HUES64 (cell line): ENCODE data around the gene ZFP64.

ENCODE experiments used
- H3K27ac ChIP-seq: 2 replicates; pipeline ENCODE4 v1.7.0; 2013; ENCODE audit warnings: low read depth, low read length, inconsistent platforms
- H3K27me3 ChIP-seq: 2 replicates; pipeline ENCODE4 v1.6.1; 2013; ENCODE audit warnings: mild to moderate bottlenecking, low read length; ENCODE audit not compliant: insufficient read depth
- H3K36me3 ChIP-seq: 2 replicates; pipeline ENCODE4 v1.6.1; 2013; ENCODE audit warnings: mild to moderate bottlenecking, low read length; ENCODE audit not compliant: insufficient read depth
- H3K4me1 ChIP-seq: 2 replicates; pipeline ENCODE4 v1.6.1; 2013; ENCODE audit warnings: mild to moderate bottlenecking, low read length, moderate library complexity; ENCODE audit not compliant: insufficient read depth
- H3K4me3 ChIP-seq: 2 replicates; pipeline ENCODE4 v1.5.1; 2013; ENCODE audit warnings: mild to moderate bottlenecking, low read length, moderate library complexity
- H3K9ac ChIP-seq: 2 replicates; pipeline ENCODE4 v1.6.1; 2013; ENCODE audit warnings: mild to moderate bottlenecking, low read depth, low read length
- H3K9me3 ChIP-seq: 2 replicates; pipeline ENCODE4 v1.6.1; 2013; ENCODE audit warnings: low read depth, low read length; ENCODE audit not compliant: insufficient read depth
- WGBS: fragments of 150-250, 120-280 bp; methylation state at CpG from one replicate; pipeline ENCODE4 v1.1.7; 2013; ENCODE audit warnings: missing lambda C conversion rate; 5-methylcytosine and 5-hydroxymethylcytosine counted together

The ZFP64 gene

DNA sequence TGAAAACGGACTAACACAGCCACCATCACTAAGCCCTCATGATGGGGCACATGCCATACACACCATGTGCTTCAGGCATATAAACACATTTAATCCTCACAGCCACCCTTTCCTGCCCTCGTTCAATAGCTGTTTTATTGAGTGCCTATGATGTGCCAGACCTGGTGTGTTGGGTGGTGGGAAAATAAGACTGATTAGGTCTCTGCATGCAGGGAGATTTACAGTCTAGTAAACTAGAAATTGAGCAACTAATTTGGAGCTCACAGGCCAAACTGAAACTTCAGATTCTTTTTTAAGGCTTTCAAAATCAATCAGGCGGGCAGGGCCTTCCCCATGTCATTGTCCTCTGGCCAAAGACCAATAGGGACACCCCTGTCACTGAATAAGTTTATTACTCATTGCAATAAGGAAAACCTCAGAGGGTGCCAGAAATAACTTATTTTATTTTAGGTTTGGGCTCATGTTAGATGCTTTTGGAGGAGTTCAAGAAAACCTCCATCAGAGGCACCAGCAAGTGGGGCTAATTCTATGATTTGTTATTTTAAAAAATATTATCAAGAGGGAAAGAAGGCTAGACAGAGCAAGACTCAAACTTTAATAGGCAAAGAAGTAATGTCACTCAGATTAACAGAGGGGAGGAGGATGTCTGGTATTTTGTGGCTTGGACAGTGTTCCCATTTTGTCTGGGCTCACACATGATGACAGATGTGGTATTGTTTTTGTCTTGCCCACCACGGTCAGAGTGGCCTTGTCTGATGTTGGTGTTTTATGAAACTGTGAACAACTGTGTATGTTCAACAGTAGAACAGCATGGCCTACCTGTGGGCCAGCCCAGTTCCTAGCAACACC is 12.0 kb downstream of the ZFP64 start:
- H3K9me3 ChIP-seq, result no peaks in the 10 kb centered on the region
- peaks cover 34% of the 10 kb centered on the region for H3K36me3 ChIP-seq
- H3K4me1 ChIP-seq, result no peaks in the 10 kb centered on the region
- H3K4me3 ChIP-seq, result no peak overlapping the region
- H3K9ac ChIP-seq, result no peak overlapping the region
- 83% methylated on average over 4 of the region's 4 CpGs for WGBS
- no peaks in the 10 kb centered on the region for H3K27me3 ChIP-seq
- no peak overlapping the region for H3K27ac ChIP-seq

DNA sequence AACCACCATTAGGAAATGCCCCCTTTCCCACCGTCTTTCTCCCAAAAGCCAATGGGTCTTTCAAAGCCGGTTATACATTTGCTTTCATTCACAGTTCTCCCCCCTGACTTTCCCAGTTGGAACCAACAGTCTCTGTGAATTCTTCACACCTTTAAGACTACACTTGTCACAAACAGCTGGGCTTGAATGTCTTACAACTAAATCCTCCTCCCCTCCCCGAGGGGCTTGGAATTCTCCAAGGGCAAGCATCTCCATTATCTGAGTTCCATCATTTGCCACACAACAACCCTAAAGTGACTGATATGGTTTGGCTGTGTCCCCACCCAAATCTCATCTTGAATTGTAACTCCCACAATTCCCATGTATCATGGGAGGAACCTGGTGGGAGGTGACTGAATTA is 12.9 kb downstream of the ZFP64 start:
- WGBS, result 76% methylated on average over 3 of the region's 3 CpGs
- Histone ChIP-seq H3K4me3 (no peak overlapping the region), H3K27me3 (no peaks in the 10 kb centered on the region), H3K9me3 (no peaks in the 10 kb centered on the region), H3K27ac (no peak overlapping the region), H3K36me3 (peaks cover 28% of the 10 kb centered on the region), H3K4me1 (no peaks in the 10 kb centered on the region), H3K9ac (no peak overlapping the region)

DNA sequence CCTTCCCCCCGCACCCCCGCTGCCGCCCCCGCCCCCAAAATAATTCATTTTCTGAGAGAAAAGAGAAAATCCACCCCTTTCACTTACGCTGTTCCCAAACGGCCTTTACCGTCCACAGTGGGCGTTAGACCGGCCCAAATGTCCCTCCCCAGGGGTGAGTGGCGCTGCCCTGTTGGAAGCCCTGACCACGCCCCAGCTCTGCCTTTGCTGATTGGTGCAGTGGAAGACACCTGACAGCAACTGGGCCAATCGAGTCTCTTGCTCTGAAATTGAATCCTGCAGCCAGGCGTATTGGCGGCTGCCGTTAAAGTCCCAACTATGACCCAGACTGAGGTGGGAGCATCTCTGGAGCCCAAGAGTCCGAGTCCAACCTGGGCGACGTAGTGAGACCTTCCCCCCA is 15.7 kb downstream of the ZFP64 start:
- Histone ChIP-seq H3K27me3 (no peaks in the 10 kb centered on the region), H3K36me3 (peaks cover 18% of the 10 kb centered on the region), H3K27ac (no peak overlapping the region), H3K4me3 (no peak overlapping the region), H3K9me3 (no peaks in the 10 kb centered on the region), H3K4me1 (no peaks in the 10 kb centered on the region), H3K9ac (no peak overlapping the region)
- WGBS, result 94% methylated on average over 18 of the region's 18 CpGs

DNA sequence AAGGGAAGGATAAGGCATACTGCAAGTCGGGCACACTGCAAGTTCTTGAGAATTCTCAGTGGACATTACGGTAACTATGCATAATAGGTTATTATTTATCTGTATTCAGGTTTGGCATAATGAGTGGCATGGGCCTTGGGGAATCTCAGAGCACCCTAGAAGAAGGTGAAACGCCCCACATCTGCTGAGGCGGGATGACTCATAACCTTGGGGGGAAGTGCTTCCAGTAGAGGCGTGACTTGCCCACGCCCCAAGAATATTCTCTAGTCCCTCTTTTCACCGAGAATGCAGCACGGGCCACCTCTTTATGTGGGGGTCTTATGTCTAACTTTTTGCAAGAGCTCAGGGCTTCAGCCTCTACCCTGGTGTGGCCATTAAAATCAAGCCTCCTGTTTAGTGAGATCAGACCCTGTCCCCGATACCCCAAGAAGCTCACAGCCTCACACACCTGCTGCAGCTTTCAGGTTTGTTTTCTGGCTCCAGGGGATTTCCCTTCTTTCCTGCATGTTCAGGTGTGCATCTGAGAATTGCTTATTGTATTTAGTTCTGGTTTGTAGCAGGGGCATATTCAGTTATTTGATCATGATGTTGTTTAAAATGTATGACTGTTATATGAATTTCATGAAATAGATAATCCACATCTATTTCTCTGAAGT is 19.1 kb downstream of the ZFP64 start:
- Histone ChIP-seq H3K4me1 (no peaks in the 10 kb centered on the region), H3K9ac (no peak overlapping the region), H3K9me3 (no peaks in the 10 kb centered on the region), H3K36me3 (peaks cover 22% of the 10 kb centered on the region), H3K27ac (no peak overlapping the region), H3K4me3 (no peak overlapping the region), H3K27me3 (no peaks in the 10 kb centered on the region)
- WGBS, result 96% methylated on average over 9 of the region's 9 CpGs

DNA sequence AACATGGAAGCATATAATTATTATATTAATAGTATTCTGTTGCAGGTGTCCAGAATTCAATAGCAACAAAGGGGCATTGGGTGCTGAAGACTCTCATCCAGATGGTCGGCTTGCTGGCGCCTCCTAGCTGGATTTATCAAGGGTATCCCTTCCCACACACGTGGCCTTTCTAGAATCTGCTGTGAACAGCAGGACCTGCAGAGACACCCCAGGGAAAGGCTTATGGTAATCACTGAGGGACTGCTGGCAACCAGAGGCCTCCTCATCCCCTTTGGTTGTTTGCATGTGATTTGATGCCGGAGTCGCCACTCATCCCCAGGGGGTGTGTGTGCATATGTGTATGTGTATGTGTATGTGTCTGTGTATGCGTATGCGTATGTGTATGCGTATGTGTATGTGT is 20.6 kb downstream of the ZFP64 start:
- Histone ChIP-seq H3K4me1 (no peaks in the 10 kb centered on the region), H3K36me3 (peaks cover 24% of the 10 kb centered on the region), H3K27ac (no peak overlapping the region), H3K27me3 (no peaks in the 10 kb centered on the region), H3K9me3 (peaks cover 2% of the 10 kb centered on the region; the same call in 1 of the 2 replicates), H3K9ac (no peak overlapping the region), H3K4me3 (no peak overlapping the region)
- WGBS, result 95% methylated on average over 8 of the region's 8 CpGs

DNA sequence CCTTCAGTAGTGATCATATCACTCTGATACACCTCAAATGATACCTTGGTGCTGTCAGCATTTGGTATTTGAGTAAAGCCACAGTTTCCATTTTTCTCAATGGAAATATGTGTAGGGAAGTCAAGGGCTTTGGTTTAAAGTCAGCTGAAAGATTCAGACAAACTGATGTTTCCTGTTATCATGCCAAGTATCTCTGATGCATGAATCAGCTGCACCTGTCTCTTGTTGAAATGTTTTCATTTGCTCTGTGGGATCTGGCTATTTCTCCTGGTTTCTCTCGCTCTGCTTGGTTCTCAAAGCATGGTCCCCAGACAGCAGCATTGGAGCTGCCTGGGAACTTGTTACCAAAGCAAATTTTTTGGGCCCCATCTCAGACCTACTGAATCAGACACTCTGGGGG is 23.5 kb downstream of the ZFP64 start:
- no peaks in the 10 kb centered on the region for H3K27me3 ChIP-seq
- WGBS, result 93% methylated on average over 1 of the region's 1 CpG
- no peaks in the 10 kb centered on the region for H3K4me1 ChIP-seq
- H3K9ac ChIP-seq, result no peak overlapping the region
- H3K4me3 ChIP-seq, result no peak overlapping the region
- H3K36me3 ChIP-seq, result peaks cover 44% of the 10 kb centered on the region
- peaks cover 9% of the 10 kb centered on the region; the same call in 1 of the 2 replicates for H3K9me3 ChIP-seq
- H3K27ac ChIP-seq, result no peak overlapping the region

DNA sequence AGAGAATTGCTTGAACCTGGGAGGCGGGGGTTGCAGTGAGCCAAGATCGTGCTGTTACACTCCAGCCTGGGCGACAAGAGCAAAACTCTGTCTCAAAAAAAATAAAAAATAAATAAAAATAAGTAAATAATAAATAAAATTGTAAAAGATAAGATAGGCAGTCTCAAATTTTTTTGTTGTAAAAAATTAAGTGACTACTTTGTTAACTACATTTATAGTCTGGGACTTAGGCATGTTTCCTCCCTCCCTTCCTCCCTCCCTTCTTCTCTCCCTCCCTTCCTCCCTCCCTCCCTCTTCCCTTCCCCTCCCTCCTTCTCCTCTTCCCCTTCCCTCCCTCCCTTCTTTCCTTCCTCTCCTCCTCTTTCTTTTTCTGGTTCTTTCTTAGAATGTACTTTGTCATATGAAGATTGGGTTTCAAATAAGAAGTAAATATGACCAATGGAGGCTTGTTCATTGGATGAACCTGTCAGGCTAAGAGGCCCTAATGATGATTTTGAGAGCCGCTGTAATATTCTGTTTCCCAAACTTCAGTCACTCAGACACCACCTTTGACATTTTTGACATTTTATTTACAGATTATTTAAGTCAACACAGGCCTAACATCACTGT is 24.2 kb downstream of the ZFP64 start:
- Histone ChIP-seq H3K36me3 (peaks cover 46% of the 10 kb centered on the region), H3K9ac (no peak overlapping the region), H3K27ac (no peak overlapping the region), H3K4me1 (no peaks in the 10 kb centered on the region), H3K4me3 (no peak overlapping the region), H3K27me3 (no peaks in the 10 kb centered on the region), H3K9me3 (peaks cover 9% of the 10 kb centered on the region; the same call in 1 of the 2 replicates)
- 93% methylated on average over 3 of the region's 4 CpGs for WGBS

DNA sequence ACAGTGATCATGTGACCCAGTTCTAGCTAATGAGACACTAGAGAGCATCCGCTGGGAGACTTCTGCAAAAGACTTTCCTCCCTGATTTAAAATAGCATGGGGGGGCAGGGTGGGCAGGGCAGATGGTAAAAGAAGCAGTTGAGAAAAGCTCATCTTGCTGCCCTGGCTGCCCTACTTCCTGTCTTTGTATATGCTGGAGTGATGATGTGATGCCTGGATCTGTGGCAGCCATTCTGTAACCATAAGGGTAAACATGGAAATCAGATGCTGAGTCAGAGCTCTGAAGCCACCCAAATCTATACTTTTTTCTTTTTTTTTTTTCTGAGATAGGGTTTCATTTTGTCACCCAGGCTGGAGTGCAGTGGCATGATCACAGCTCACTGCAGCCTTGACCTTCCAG is 25.4 kb downstream of the ZFP64 start:
- Histone ChIP-seq H3K36me3 (peaks cover 51% of the 10 kb centered on the region), H3K9me3 (peaks cover 9% of the 10 kb centered on the region; the same call in 1 of the 2 replicates), H3K9ac (no peak overlapping the region), H3K4me1 (no peaks in the 10 kb centered on the region), H3K27me3 (no peaks in the 10 kb centered on the region), H3K4me3 (no peak overlapping the region), H3K27ac (no peak overlapping the region)
- WGBS, result 100% methylated on average over 1 of the region's 1 CpG

DNA sequence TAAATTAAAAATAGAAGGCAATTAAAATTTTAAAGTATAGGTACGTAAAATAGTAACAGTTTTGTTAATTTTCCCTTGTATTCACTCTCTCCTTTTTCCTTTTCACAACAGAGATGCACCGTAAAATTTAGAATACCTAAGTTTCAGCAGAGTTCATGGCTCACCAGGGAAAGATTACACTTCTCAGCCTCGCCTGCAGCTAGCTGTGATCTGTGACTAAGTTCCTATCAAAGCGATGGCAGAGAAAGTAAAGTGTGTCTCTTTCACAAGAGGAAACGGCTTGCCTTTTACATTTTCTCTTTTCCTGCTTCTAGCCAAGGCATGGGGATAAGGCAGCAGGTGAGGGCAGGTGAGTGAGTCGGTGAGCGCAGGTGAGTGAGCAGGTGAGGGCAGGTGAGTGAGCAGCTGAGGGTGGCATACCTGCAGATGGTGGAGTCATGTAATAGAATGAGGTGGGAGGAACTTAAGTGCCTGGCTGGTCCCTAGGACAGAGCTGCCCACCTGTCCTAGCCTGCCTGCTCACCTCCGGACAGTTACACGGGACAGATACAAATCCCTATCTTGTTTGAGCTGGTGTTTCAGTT is 30.9 kb downstream of the ZFP64 start:
- 93% methylated on average over 8 of the region's 9 CpGs for WGBS
- Histone ChIP-seq H3K4me1 (no peaks in the 10 kb centered on the region), H3K36me3 (peaks cover 72% of the 10 kb centered on the region), H3K9me3 (peaks cover 14% of the 10 kb centered on the region; the same call in 1 of the 2 replicates), H3K9ac (no peak overlapping the region), H3K27me3 (no peaks in the 10 kb centered on the region), H3K27ac (no peak overlapping the region), H3K4me3 (no peak overlapping the region)

DNA sequence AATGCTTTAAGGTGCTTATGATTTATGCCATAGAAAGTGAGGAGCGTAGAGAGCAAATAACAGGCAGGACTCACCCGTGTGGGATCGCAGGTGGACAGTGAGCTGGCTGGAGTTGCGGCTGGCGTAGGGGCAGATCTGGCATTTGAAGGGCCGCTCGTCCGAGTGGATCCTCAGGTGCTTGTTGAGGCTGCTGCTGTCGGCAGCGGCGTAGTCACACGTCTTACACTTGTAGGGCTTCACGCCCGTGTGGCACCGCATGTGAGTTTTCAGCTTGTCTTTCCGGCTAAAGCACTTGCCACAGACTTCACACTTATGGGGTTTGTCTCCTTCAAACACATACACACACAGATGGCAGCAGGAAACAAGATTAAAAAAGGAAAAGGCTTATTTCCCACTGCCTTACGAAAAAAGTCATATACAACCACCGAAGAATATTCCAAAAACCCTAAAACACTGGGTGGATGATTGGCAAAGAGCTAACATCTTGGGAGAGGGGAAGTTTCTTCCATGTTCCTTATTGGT is 31.5 kb downstream of the ZFP64 start:
- H3K27ac ChIP-seq, result no peak overlapping the region
- no peaks in the 10 kb centered on the region for H3K27me3 ChIP-seq
- H3K9ac ChIP-seq, result no peak overlapping the region
- no peaks in the 10 kb centered on the region for H3K4me1 ChIP-seq
- H3K36me3 ChIP-seq, result peaks cover 66% of the 10 kb centered on the region
- 97% methylated on average over 16 of the region's 18 CpGs for whole genome bisulfite sequencing
- peaks cover 10% of the 10 kb centered on the region; the same call in 1 of the 2 replicates for H3K9me3 ChIP-seq
- no peak overlapping the region for H3K4me3 ChIP-seq

DNA sequence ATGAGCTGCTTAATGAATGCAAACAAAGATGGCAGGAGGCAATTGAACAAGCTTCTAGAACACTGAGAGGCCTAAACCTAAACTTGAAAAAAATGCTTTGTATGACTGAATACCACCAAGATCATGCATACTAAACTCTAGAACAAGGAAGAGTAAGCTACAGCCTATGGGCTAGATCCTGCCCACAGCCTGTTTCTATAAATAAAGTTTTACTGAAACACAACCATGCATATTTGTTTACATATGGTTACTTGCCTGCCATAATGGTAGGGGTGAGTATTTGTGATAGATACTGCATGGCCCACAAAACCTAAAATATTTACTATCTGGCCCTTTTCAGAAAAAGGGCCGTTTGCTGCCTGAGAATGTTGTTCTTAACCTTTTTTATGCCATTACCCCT is 37.0 kb downstream of the ZFP64 start:
- no peak overlapping the region for H3K27ac ChIP-seq
- H3K9ac ChIP-seq, result no peak overlapping the region
- H3K36me3 ChIP-seq, result peaks cover 56% of the 10 kb centered on the region
- H3K4me3 ChIP-seq, result no peak overlapping the region
- H3K4me1 ChIP-seq, result no peaks in the 10 kb centered on the region
- H3K27me3 ChIP-seq, result no peaks in the 10 kb centered on the region
- peaks cover 10% of the 10 kb centered on the region; the same call in 1 of the 2 replicates for H3K9me3 ChIP-seq
- 100% methylated on average over 1 of the region's 1 CpG for WGBS
